Measurements from ENCODE around the gene EIF3I. TPM values are rescaled to one million over a fixed set of nuclear protein-coding genes. Genes with fewer than 3 reads are reported as not detected.

The EIF3I gene
- total and polyA plus RNA-seq, 2 of the 13 experiments (the other 11 are each of a cell fraction or from before 2014, with no cell fraction given): 210 to 223 TPM

GRCh38 chr1:32221980-32222755 lies at the start of gene EIF3I, which contains the start of gene TMEM234 (continued):
- TF ChIP-seq, protein P1, sequence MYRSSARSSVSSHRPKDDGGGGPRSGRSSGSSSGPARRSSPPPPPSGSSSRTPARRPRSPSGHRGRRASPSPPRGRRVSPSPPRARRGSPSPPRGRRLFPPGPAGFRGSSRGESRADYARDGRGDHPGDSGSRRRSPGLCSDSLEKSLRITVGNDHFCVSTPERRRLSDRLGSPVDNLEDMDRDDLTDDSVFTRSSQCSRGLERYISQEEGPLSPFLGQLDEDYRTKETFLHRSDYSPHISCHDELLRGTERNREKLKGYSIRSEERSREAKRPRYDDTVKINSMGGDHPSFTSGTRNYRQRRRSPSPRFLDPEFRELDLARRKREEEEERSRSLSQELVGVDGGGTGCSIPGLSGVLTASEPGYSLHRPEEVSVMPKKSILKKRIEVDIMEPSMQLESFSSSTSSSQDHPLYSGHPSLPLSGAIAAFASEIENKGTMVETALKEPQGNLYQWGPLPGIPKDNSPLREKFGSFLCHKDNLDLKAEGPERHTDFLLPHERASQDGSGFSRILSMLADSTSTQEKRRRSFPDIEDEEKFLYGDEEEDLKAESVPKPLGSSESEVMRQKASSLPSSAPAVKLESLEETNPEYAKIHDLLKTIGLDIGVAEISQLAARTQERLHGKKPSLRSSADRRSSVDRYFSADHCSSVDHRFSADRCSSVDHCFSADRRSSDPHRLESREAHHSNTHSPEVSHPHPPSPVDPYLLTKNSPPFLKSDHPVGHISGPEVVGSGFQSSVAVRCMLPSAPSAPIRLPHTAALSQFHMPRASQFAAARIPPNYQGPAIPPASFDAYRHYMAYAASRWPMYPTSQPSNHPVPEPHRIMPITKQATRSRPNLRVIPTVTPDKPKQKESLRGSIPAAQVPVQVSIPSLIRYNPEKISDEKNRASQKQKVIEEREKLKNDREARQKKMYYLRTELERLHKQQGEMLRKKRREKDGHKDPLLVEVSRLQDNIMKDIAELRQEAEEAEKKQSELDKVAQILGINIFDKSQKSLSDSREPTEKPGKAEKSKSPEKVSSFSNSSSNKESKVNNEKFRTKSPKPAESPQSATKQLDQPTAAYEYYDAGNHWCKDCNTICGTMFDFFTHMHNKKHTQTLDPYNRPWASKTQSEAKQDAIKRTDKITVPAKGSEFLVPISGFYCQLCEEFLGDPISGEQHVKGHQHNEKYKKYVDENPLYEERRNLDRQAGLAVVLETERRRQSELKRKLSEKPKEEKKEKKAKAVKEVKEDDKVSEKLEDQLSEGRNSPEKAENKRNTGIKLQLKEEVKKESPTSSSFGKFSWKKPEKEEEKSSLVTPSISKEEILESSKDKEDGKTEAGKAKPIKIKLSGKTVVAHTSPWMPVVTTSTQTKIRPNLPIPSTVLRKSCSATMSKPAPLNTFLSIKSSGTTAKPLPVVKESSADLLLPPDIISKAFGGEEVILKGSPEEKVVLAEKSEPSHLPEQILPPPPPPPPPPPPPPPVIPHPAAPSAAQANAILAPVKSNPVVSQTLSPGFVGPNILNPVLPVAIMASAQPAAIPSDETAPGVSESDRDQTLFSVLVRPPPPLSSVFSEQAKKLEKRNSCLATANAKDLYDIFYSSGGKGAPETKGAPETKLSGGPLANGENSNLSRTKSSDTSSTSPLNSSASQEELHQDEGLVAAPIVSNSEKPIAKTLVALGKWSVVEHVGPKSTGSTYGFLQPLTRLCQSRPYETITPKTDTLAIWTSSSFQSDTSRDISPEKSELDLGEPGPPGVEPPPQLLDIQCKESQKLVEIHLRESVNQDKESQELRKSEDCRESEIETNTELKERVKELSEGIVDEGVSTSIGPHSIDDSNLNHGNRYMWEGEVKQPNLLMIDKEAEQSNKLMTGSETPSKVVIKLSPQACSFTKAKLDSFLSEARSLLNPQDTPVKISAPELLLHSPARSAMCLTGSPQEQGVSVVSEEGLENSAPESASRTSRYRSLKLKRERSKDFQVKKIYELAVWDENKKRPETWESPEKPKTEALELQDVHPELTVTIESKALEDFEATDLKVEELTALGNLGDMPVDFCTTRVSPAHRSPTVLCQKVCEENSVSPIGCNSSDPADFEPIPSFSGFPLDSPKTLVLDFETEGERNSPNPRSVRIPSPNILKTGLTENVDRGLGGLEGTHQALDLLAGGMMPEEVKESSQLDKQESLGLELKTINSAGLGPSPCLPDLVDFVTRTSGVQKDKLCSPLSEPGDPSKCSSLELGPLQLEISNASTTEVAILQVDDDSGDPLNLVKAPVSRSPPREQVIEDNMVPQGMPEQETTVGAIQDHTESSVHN (CRISPR knock-in tag; IDR thresholded peaks at IDR 0.05): no peak
- TF ChIP-seq DMAP1 (CRISPR knock-in tag; IDR thresholded peaks at IDR 0.05): peak; percentile 66; the same call in 1 of the 2 replicates
- peak; percentile 98 for TF ChIP-seq NR2C2 (CRISPR knock-in tag; IDR thresholded peaks at IDR 0.05; ENCODE audit: borderline replicate concordance)
- TF ChIP-seq, protein P2, sequence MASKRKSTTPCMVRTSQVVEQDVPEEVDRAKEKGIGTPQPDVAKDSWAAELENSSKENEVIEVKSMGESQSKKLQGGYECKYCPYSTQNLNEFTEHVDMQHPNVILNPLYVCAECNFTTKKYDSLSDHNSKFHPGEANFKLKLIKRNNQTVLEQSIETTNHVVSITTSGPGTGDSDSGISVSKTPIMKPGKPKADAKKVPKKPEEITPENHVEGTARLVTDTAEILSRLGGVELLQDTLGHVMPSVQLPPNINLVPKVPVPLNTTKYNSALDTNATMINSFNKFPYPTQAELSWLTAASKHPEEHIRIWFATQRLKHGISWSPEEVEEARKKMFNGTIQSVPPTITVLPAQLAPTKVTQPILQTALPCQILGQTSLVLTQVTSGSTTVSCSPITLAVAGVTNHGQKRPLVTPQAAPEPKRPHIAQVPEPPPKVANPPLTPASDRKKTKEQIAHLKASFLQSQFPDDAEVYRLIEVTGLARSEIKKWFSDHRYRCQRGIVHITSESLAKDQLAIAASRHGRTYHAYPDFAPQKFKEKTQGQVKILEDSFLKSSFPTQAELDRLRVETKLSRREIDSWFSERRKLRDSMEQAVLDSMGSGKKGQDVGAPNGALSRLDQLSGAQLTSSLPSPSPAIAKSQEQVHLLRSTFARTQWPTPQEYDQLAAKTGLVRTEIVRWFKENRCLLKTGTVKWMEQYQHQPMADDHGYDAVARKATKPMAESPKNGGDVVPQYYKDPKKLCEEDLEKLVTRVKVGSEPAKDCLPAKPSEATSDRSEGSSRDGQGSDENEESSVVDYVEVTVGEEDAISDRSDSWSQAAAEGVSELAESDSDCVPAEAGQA (IDR thresholded peaks at IDR 0.05; ENCODE audit: low read depth): no peak; the same call in 1 of the 2 replicates
- TF ChIP-seq, protein P2 (CRISPR knock-in tag; IDR thresholded peaks at IDR 0.05; ENCODE audit: borderline replicate concordance): no peak
- TF ChIP-seq ATF5 (CRISPR knock-in tag; IDR thresholded peaks at IDR 0.05; ENCODE audit: low read depth): no peak
- TF ChIP-seq ELK4 (CRISPR knock-in tag; IDR thresholded peaks at IDR 0.05; ENCODE audit: borderline replicate concordance): no peak
- TF ChIP-seq ARNT (IDR thresholded peaks at IDR 0.05): no peak
- no peak for TF ChIP-seq JUN (CRISPR knock-in tag; IDR thresholded peaks at IDR 0.05)
- no peak for TF ChIP-seq ZNF230 (CRISPR knock-in tag; IDR thresholded peaks at IDR 0.05)
- no peak for TF ChIP-seq ZNF83 (CRISPR knock-in tag; IDR thresholded peaks at IDR 0.05; ENCODE audit: borderline replicate concordance)
- no peak for TF ChIP-seq ZNF510 (CRISPR knock-in tag; IDR thresholded peaks at IDR 0.05; ENCODE audit: low read depth)
- TF ChIP-seq NR2F1 (CRISPR knock-in tag; IDR thresholded peaks at IDR 0.05): no peak

Measured in HepG2 (cell line).